GM12872 (cell line): ENCODE data around the gene TCF7.

Source experiments
- CTCF ChIP-seq: IDR thresholded peaks from 3 replicates; pipeline ENCODE4 v1.5.1; 2011; ENCODE audit warnings: low read depth, mild to moderate bottlenecking, low read length, moderate library complexity; ENCODE audit not compliant: insufficient read depth

The TCF7 gene

GRCh38 chr5:134113902-134114875 is at the start of gene TCF7:
Gene TCF7 (plus strand): TSS chr5:134114681. CDS start chr5:134114907, 226 bp downstream.
- TF ChIP-seq CTCF = no peak

- TF ChIP-seq CTCF = no peak
These were observed 44.9 kb upstream of the TCF7 start for GRCh38 chr5:134069553-134069952.

GRCh38 chr5:134070725-134071613 is 43.5 kb upstream of the TCF7 start:
- TF ChIP-seq CTCF = 0 out of 3 replicates have a peak, but pooled peaks have one; percentile 4

- no peak for TF ChIP-seq CTCF
These were observed 42.8 kb upstream of the TCF7 start for GRCh38 chr5:134071614-134072207.

GRCh38 chr5:134072471-134073210 is 41.8 kb upstream of the TCF7 start:
- no peak for TF ChIP-seq CTCF

- no peak for TF ChIP-seq CTCF
These were observed 41.1 kb upstream of the TCF7 start for GRCh38 chr5:134073404-134073803.
